PC-3 (cell line): Measurements from ENCODE around the gene ST3GAL5.
"Not testable (repeated sequence)": the region's sequence is repeated elsewhere in the genome, so short reads cannot be mapped to it uniquely, and the experiment has no call there.

ENCODE experiments used
- CTCF ChIP-seq: fragments of 300-600 bp; sonication (generic); conservative IDR thresholded peaks from 2 replicates; pipeline ENCODE4 v1.5.1; 2017; ENCODE audit warnings: antibody characterized with exemption, low read depth, mild to moderate bottlenecking, low read length
- EZH2 ChIP-seq: fragments of 300-600 bp; sonication (generic); IDR thresholded peaks from one replicate; pipeline ENCODE4 v1.6.1; 2017; ENCODE audit warnings: antibody characterized with exemption, mild to moderate bottlenecking, low read length; ENCODE audit not compliant: unreplicated experiment

GRCh38 chr2:85931151-85931550 is 42.4 kb upstream of the ST3GAL5 start:
- not testable (repeated sequence) for TF ChIP-seq CTCF, EZH2
